HepG2 (cell line): ENCODE measurements around the gene PDE3B.

Experiments used
- ZNF329 ChIP-seq: sonication (generic); formaldehyde crosslinking; IDR thresholded peaks from 2 replicates; pipeline ENCODE4 v1.9.0; 2021; ENCODE audit warnings: low read depth, mild to moderate bottlenecking, missing genetic modification reagents
- TF ChIP-seq, protein P1 (sequence below): sonication (generic); formaldehyde crosslinking; IDR thresholded peaks from 2 replicates; pipeline ENCODE4 v1.4.0; 2020; ENCODE audit warnings: missing genetic modification reagents

DNA sequence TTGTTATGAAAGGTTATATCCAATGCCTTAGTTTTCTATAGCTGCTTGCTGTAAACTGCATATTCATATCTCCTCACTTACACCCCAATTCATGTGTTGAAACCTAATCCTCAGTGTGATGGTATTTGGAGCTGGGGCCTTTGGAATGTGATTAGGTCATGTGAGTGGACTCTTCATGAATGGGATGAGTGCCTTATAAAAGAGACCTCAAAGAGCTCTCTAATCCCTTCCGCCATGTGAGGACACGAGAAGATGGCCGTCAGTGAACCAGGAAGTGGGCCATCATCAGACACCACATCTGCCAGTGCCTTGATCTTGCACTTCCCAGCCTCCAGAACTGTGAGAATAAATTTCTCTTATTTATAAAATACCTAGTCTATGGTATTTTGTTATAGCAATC is 169.2 kb downstream of the PDE3B start:
- TF ChIP-seq, protein P1, sequence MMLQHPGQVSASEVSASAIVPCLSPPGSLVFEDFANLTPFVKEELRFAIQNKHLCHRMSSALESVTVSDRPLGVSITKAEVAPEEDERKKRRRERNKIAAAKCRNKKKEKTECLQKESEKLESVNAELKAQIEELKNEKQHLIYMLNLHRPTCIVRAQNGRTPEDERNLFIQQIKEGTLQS (CRISPR knock-in tag) = no peak
- TF ChIP-seq ZNF329 (CRISPR knock-in tag) = no peak
